Cardiac muscle cell (in vitro differentiated cells and primary cell): ENCODE results near the gene EEIG1. TPM values are rescaled to one million over a fixed set of nuclear protein-coding genes. Genes with fewer than 3 reads are reported as not detected.

Source experiments
- DNase-seq, 2 donors: peaks; one replicate each; pipeline versions ENCODE4 v3.0.0 to v3.0.0-alpha.2; 2010 to 2017; ENCODE audit warnings: low read depth in 1 of 2, low spot score in 1 of 2
- H3K27ac ChIP-seq: fragments of 200-600 bp; sonication (generic); 2 replicates; pipeline ENCODE4 v1.5.1; 2016
- H3K27me3 ChIP-seq: fragments of 200-600 bp; sonication (generic); 2 replicates; pipeline ENCODE4 v1.6.0; 2016; ENCODE audit warnings: control low read depth
- H3K36me3 ChIP-seq: fragments of 200-600 bp; sonication (generic); 2 replicates; pipeline ENCODE4 v1.5.1; 2016; ENCODE audit warnings: control low read depth
- H3K4me1 ChIP-seq: fragments of 200-600 bp; sonication (generic); 2 replicates; pipeline ENCODE4 v1.8.1; 2017; ENCODE audit warnings: low read depth, mild to moderate bottlenecking, mixed run types
- H3K4me3 ChIP-seq: fragments of 200-600 bp; sonication (generic); 2 replicates; pipeline ENCODE4 v1.5.1; 2016; ENCODE audit warnings: mild to moderate bottlenecking
- H3K9me3 ChIP-seq: fragments of 200-600 bp; sonication (generic); 2 replicates; pipeline ENCODE4 v1.5.1; 2017; ENCODE audit warnings: low read depth, mild to moderate bottlenecking, control low read depth
- polyA plus RNA-seq: library from polyadenylated mRNA; unstranded; fragments of >200 nt; fragmentation: Nextera tagmentation; extraction: Ambion mirVana; gene quantifications from 2 replicates; pipeline ENCODE4 v1.2.1, GENCODE V29; 2016
- total RNA-seq: library from RNA; depleted of rRNA; stranded (reverse); fragments of >200 nt; gene quantifications from 2 replicates; pipeline ENCODE4 v1.2.3, GENCODE V29; 2016
- TF ChIP-seq, protein P1 (sequence below): IDR thresholded peaks from 2 replicates; pipeline ENCODE4 v1.5.1; 2012; ENCODE audit warnings: low read depth, mild to moderate bottlenecking, low read length

EEIG1 gene
- total and polyA plus RNA-seq, 2 experiments from 2014 or later, result 25.6 to 26.6 TPM

DNA sequence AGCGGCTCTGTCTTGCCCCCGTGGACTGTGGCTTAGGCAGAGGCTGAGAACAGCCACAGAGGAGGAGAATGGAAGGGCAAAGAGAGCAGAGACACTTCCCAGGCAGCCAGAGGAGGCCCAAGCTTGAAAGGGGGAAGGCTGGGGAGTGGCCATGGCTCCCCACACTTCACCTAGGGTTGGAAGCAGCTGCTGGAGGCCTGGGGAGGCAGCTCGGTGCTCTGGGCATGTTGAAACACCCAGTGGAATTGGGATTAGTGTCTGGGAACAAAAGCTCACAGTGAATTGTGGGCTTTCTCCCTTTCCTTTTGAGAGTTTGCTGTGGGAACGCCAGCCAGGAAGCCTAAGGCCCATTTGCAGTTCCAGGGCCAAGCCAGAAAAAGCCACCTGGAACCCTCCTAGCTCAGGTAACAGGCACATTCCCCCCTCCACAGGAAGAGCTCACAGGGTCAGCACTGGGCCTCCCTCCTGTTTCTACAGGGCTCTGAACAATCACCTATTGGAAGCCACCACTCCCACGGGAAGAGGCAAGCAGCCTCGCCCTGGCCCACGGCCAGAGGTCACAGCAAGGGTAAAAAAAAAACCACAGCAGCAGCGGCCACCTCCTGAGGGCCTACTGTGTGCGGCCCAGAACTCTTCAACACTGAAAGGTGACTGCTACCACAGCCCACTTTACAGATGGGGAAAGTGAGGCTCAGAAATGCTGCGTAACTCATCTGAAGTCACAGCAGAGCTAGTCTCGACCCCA, 20.2 kb downstream of the EEIG1 start:
- no peaks in the 10 kb centered on the region for H3K36me3 ChIP-seq
- H3K27ac ChIP-seq, result peak overlapping the region; percentile 87
- no peak overlapping the region for H3K4me3 ChIP-seq
- H3K9me3 ChIP-seq, result no peaks in the 10 kb centered on the region
- TF ChIP-seq, protein P1, sequence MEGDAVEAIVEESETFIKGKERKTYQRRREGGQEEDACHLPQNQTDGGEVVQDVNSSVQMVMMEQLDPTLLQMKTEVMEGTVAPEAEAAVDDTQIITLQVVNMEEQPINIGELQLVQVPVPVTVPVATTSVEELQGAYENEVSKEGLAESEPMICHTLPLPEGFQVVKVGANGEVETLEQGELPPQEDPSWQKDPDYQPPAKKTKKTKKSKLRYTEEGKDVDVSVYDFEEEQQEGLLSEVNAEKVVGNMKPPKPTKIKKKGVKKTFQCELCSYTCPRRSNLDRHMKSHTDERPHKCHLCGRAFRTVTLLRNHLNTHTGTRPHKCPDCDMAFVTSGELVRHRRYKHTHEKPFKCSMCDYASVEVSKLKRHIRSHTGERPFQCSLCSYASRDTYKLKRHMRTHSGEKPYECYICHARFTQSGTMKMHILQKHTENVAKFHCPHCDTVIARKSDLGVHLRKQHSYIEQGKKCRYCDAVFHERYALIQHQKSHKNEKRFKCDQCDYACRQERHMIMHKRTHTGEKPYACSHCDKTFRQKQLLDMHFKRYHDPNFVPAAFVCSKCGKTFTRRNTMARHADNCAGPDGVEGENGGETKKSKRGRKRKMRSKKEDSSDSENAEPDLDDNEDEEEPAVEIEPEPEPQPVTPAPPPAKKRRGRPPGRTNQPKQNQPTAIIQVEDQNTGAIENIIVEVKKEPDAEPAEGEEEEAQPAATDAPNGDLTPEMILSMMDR, result no peak
- DNase-seq, result no peak
- H3K4me1 ChIP-seq, result peaks cover 25% of the 10 kb centered on the region
- H3K27me3 ChIP-seq, result no peaks in the 10 kb centered on the region

DNA sequence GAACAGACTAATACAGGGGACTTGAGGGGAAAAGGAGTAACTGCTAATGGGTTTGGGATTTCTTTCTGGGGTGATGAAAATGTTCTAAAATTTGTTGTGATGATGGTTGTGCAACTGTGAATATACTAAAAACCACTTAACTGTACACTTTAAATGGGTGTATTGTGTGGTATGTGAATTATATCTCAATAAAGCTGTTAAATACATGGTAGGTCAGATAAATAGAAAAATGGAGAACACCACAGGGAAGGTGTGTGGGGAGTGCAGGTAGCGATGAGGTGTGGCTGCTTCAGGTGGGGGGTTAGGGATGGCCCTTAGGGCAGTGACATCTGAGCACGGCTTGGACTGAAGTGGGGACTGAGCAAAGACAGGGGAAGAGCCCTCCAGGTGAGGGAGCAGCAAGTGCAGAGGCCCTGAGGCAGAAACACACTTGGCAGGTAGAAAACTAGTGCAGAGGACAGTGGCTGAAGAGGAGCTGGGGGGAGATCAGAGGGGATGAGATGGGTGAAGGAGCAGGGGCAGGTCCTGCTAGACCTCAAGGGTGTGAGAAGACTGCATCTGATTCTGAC, 20.9 kb downstream of the EEIG1 start:
- Histone ChIP-seq H3K4me3 (no peak overlapping the region), H3K9me3 (no peaks in the 10 kb centered on the region), H3K36me3 (no peaks in the 10 kb centered on the region), H3K27ac (peak overlapping the region; percentile 87), H3K27me3 (no peaks in the 10 kb centered on the region), H3K4me1 (peaks cover 20% of the 10 kb centered on the region)
- DNase-seq, result no peak
- TF ChIP-seq, protein P1, result no peak

DNA sequence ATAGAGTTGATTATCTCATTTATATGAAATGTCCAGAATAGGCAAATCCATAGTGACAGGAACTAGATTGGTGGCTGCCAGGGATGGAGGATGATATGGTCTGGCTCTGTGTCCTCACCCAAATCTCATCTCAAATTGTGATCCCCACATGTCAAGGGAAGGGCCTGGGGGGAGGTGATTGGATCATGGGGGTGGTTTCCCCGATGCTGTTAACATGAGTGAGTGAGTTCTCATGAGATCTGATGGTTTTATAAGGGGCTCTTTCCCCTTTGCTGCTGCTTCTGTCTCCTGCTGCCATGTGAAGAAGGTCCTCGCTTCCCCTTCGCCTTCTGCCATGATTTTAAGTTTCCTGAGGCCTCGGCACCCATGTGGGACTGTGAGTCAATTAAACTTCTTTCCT, 21.4 kb downstream of the EEIG1 start:
- Histone ChIP-seq H3K9me3 (no peaks in the 10 kb centered on the region), H3K36me3 (no peaks in the 10 kb centered on the region), H3K27ac (no peak overlapping the region), H3K4me1 (peaks cover 20% of the 10 kb centered on the region), H3K27me3 (no peaks in the 10 kb centered on the region), H3K4me3 (no peak overlapping the region)
- TF ChIP-seq, protein P1, result no peak
- DNase-seq, result no peak

DNA sequence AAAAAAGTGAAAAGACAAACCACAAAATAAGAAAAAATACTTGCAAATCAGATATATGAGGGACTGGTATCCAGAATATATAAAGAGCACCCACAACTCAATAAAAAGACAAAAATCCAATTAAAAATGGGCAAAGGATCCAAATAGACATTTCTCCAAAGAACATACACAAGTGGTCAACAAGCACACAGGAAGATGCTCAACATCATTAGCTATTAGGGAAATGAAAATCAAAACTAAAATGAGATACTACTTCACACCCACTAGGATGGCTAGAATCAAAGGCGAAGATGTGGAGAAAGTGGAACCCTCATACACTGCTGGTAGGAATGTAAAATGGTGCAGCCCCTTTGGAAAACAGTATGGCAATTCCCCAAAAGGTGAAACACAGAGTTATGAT, 22.1 kb downstream of the EEIG1 start:
- Histone ChIP-seq H3K27ac (no peak overlapping the region), H3K27me3 (no peaks in the 10 kb centered on the region), H3K9me3 (no peaks in the 10 kb centered on the region), H3K4me3 (no peak overlapping the region), H3K4me1 (peaks cover 20% of the 10 kb centered on the region), H3K36me3 (no peaks in the 10 kb centered on the region)
- TF ChIP-seq, protein P1, result no peak
- DNase-seq, result no peak

DNA sequence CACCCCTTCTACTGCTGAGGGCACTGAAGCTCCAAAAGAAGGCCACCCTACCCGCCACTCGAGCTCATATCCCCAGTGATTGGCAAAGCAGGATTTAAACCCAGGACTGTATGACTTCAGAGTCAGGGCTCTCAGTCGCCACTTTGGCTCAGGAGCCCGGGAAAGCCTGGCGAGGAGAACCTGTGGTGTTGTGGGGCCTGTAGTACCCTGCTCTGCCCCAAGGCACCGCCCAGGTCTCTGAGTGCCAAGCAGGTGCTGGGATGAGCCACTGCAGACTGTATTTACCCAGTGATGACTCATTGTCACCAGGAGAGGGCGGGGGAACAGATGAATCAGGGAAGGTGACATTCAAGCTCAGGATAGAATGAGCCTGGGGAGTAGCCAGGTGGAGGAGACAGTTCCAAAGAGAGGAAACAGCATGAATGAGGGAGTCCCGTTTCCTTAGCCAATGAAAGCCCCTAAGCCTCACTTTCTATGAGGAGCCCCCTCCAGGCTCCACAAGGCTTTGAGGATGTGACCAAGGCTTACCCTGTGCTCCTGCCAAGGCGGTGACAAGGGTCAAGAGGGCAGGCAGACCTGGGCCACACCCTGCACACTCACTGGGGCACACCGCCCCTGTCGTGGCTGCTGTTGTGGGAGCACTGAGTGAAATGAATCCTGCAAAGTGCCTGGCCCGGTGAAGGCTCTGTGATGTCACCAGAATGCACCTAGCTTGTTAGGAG, 25.3 kb downstream of the EEIG1 start:
- no peak for DNase-seq

More for the DNA sequence above, 25.3 kb downstream of the EEIG1 start:
- no peaks in the 10 kb centered on the region for H3K36me3 ChIP-seq
- H3K4me3 ChIP-seq, result no peak overlapping the region
- peaks cover 8% of the 10 kb centered on the region for H3K4me1 ChIP-seq
- H3K9me3 ChIP-seq, result no peaks in the 10 kb centered on the region
- H3K27ac ChIP-seq, result peak overlapping the region; percentile 17
- TF ChIP-seq, protein P1, result no peak
- no peaks in the 10 kb centered on the region for H3K27me3 ChIP-seq
